GM12864 (cell line): ENCODE data around the gene HAUS1.
"Not testable (repeated sequence)": the region's sequence is repeated elsewhere in the genome, so short reads cannot be mapped to it uniquely, and the experiment has no call there.

Experiments used
- DNase-seq: peaks from one replicate; pipeline ENCODE4 v3.0.0-alpha.2; 2011; ENCODE audit warnings: low read depth
- H3K4me3 ChIP-seq: 2 replicates; pipeline ENCODE4 v1.5.1; 2011; ENCODE audit warnings: mild to moderate bottlenecking, low read depth, low read length, control low read depth
- TF ChIP-seq, protein P1 (sequence below): IDR thresholded peaks from 2 replicates; pipeline ENCODE4 v1.5.1; 2011; ENCODE audit warnings: low read depth, mild to moderate bottlenecking, moderate library complexity, low read length, control low read depth, inconsistent platforms; ENCODE audit errors: missing control alignments

Gene HAUS1

GRCh38 chr18:46099463-46099862, 4.7 kb upstream of the HAUS1 start:
- no peak overlapping the region for H3K4me3 ChIP-seq
- TF ChIP-seq, protein P1, sequence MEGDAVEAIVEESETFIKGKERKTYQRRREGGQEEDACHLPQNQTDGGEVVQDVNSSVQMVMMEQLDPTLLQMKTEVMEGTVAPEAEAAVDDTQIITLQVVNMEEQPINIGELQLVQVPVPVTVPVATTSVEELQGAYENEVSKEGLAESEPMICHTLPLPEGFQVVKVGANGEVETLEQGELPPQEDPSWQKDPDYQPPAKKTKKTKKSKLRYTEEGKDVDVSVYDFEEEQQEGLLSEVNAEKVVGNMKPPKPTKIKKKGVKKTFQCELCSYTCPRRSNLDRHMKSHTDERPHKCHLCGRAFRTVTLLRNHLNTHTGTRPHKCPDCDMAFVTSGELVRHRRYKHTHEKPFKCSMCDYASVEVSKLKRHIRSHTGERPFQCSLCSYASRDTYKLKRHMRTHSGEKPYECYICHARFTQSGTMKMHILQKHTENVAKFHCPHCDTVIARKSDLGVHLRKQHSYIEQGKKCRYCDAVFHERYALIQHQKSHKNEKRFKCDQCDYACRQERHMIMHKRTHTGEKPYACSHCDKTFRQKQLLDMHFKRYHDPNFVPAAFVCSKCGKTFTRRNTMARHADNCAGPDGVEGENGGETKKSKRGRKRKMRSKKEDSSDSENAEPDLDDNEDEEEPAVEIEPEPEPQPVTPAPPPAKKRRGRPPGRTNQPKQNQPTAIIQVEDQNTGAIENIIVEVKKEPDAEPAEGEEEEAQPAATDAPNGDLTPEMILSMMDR = no peak
- no peak for DNase-seq

- TF ChIP-seq, protein P1 = no peak
- no peak for DNase-seq
- H3K4me3 ChIP-seq = no peak overlapping the region
These were observed 5.2 kb downstream of the HAUS1 start for GRCh38 chr18:46109386-46109785.

GRCh38 chr18:46110406-46110805, 6.2 kb downstream of the HAUS1 start:
- TF ChIP-seq, protein P1 = no peak
- DNase-seq = no peak
- H3K4me3 ChIP-seq = no peak overlapping the region

GRCh38 chr18:46113751-46114150, 9.6 kb downstream of the HAUS1 start:
- DNase-seq = no peak
- H3K4me3 ChIP-seq = no peak overlapping the region
- TF ChIP-seq, protein P1 = no peak

DNA sequence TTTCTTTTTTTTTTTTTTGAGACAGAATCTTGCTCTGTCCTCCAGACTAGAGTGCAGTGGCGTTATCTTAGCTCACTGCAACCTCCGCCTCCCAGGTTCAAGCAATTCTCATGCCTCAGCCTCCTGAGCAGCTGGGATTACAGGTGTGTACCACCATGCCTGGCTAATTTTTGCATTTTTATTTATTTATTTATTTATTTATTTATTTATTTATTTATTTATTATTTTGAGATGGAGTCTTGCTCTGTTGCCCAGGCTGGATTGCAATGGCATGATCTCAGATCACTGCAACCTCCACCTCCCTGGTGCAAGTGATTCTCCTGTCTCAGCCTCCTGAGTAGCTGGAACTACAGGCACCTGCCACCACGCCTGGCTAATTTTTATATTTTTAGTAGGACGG, 22.4 kb downstream of the HAUS1 start:
- not testable (repeated sequence) for H3K4me3 ChIP-seq, DNase-seq

- TF ChIP-seq, protein P1 = no peak
- no peak overlapping the region for H3K4me3 ChIP-seq
- DNase-seq = no peak
These were observed 25.9 kb downstream of the HAUS1 start for GRCh38 chr18:46130061-46130460.

GRCh38 chr18:46130549-46130948, 26.4 kb downstream of the HAUS1 start:
- not testable (repeated sequence) for DNase-seq, H3K4me3 ChIP-seq

DNA sequence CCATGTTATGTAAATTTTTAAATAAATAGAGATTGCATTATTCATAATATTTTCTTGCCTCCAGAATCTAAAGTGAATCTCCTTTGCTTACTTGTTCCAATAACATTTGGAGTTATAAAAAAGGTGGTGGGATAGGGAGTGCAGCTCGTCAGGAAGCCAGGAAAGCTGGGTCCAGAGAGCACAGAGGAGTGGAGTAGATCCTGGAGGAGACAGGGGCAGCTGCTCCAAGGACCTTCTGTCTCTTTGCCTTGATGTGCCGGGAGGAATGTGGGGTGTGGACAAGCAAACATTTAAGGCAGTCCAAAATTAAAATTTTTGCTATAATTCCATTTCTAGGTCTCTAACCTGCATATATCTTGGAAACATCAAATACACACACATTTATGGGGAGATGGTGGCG, 29.3 kb downstream of the HAUS1 start:
- H3K4me3 ChIP-seq = no peak overlapping the region
- DNase-seq = no peak
- TF ChIP-seq, protein P1 = no peak
